Nephron progenitor cell (in vitro differentiated cells): Measurements from ENCODE around the gene HOXD12.

ENCODE experiments used
- DNase-seq: peaks from one replicate; pipeline ENCODE4 v3.0.0; 2021
- H3K27ac Mint-ChIP-seq: 2 replicates; pipeline ENCODE4 v1.8.0; 2021; ENCODE audit warnings: mild to moderate bottlenecking, moderate library complexity, mixed read lengths
- H3K27me3 Mint-ChIP-seq: 2 replicates; pipeline ENCODE4 v1.8.0; 2021; ENCODE audit warnings: mild to moderate bottlenecking, low read depth, mixed read lengths; ENCODE audit not compliant: poor library complexity
- H3K36me3 Mint-ChIP-seq: 2 replicates; pipeline ENCODE4 v1.8.0; 2021; ENCODE audit warnings: low read depth, mixed read lengths
- H3K4me1 Mint-ChIP-seq: 2 replicates; pipeline ENCODE4 v1.8.0; 2021; ENCODE audit warnings: mixed read lengths
- H3K4me3 Mint-ChIP-seq: 2 replicates; pipeline ENCODE4 v1.8.0; 2021; ENCODE audit warnings: mild to moderate bottlenecking, moderate library complexity, mixed read lengths
- H3K9me3 Mint-ChIP-seq: 2 replicates; pipeline ENCODE4 v1.8.0; 2021; ENCODE audit warnings: mild to moderate bottlenecking, moderate library complexity, mixed read lengths
- TF ChIP-seq, protein P1 (sequence below): fragments of 200-600 bp; sonication (generic); IDR thresholded peaks from 2 replicates; pipeline ENCODE4 v1.5.0; 2021; ENCODE audit warnings: antibody characterized with exemption

Gene HOXD12

DNA sequence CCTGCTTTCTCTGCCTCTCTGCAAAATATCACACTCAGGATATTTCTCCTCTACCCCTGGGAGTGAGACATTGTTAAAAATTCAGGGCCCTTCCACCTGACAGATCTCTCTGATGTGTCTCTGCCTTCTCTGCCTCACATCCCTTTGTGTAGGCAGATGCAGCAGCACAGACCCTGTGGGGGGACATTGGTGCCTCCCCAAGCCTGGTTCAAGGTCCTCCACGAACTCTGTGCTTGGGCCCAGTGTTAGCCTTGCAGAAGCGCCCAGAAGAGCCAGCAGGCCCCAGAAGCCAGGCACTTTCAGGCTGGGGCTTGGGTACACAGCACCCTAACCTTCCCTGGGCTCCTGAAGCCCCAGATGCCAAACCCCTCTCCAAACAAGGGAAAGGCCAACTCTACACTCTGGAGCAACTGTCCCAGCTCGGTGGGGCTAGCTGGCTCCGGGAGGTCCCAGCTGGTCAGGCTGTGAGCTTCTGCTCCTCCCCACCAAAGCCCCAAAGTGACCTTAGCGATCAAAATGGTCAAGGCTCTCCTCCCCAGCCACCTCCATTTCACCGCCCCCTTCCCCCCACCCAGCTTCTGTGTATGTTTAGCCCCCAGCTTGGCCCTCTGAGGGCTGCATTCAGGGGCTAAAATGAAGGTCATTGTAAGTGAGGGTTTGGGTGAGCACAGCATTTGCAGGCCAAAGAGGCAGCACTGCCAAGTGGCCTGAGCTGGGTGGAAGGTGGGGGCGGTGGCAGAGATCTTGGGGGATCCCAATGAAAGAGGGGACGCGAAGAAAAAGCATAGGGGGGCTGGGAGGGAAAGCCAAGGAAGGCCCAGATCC lies 25.6 kb downstream of the HOXD12 start:
- Mint-ChIP-seq H3K9me3 (no peaks in the 10 kb centered on the region), H3K4me3 (peak overlapping the region; percentile 95), H3K36me3 (peaks cover 13% of the 10 kb centered on the region), H3K4me1 (peaks cover 58% of the 10 kb centered on the region), H3K27ac (peak overlapping the region; percentile 100), H3K27me3 (peaks cover 5% of the 10 kb centered on the region)
- DNase-seq, result no peak
- TF ChIP-seq, protein P1, sequence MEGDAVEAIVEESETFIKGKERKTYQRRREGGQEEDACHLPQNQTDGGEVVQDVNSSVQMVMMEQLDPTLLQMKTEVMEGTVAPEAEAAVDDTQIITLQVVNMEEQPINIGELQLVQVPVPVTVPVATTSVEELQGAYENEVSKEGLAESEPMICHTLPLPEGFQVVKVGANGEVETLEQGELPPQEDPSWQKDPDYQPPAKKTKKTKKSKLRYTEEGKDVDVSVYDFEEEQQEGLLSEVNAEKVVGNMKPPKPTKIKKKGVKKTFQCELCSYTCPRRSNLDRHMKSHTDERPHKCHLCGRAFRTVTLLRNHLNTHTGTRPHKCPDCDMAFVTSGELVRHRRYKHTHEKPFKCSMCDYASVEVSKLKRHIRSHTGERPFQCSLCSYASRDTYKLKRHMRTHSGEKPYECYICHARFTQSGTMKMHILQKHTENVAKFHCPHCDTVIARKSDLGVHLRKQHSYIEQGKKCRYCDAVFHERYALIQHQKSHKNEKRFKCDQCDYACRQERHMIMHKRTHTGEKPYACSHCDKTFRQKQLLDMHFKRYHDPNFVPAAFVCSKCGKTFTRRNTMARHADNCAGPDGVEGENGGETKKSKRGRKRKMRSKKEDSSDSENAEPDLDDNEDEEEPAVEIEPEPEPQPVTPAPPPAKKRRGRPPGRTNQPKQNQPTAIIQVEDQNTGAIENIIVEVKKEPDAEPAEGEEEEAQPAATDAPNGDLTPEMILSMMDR, result no peak

DNA sequence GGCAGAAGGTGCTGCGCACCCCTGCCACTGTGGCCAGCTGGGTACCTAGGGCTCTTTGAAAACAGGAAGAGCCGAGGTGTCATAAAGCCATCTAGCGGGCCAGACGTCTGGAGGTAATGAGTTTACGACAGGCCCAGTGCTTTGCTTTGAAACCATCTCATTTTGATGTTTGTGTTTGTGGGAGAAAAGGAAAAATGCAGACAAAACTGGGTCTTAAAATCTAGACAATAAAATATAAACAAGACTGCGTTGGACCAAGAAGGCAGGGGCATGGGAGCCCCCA lies 26.1 kb downstream of the HOXD12 start:
- Mint-ChIP-seq H3K27me3 (peaks cover 5% of the 10 kb centered on the region), H3K4me3 (peak overlapping the region; percentile 95), H3K36me3 (peaks cover 13% of the 10 kb centered on the region), H3K4me1 (peaks cover 53% of the 10 kb centered on the region), H3K27ac (peak overlapping the region; percentile 100), H3K9me3 (no peaks in the 10 kb centered on the region)
- TF ChIP-seq, protein P1, result no peak
- DNase-seq, result no peak

DNA sequence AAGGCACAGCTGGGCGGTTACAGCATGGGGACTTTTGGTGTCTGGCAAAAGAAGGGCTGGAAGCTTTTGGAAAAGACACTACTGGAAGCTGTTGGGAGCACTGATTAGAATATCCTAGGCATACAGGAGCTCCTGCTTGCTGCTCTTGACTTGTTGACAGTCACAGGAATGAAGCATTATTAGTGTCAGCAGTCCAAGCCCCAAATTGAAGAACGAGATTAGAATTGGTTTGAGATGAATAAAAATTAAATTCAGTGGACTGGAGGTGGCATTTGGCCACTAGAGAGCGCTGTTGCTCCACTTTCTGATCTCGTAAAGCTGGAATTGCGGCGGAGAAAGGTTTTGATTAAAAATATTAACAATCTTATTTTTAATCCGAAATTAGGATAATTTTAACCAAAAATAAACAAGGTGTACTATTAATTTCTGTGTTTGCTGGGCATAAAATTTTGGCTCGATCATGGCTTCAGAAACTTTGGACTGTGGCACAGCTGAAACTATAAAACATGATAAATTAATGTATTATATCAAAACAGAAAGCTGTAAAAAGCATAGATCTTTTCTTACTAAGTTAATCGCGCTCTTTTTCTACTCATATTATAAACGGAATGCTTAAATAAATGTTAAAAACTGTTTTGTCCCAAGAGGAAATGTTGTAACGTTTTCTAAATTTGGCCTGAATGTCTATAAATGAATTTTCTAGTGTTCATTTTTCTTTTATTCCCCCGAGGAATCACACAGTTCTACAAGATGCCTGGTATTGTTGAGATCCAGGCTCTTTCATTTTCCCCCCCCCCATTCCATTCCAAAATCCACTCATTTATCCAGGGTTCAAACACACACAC lies 27.6 kb downstream of the HOXD12 start:
- Mint-ChIP-seq H3K27ac (peak overlapping the region; percentile 100), H3K36me3 (peaks cover 18% of the 10 kb centered on the region), H3K4me1 (peaks cover 48% of the 10 kb centered on the region), H3K4me3 (peak overlapping the region; percentile 95), H3K9me3 (no peaks in the 10 kb centered on the region), H3K27me3 (peaks cover 2% of the 10 kb centered on the region)
- peak; percentile 85 for DNase-seq
- TF ChIP-seq, protein P1, result peak; percentile 95

- no peaks in the 10 kb centered on the region for H3K9me3 Mint-ChIP-seq
- H3K4me3 Mint-ChIP-seq, result peak overlapping the region; percentile 95
- H3K27ac Mint-ChIP-seq, result peak overlapping the region; percentile 100
- TF ChIP-seq, protein P1, result no peak
- H3K36me3 Mint-ChIP-seq, result peaks cover 22% of the 10 kb centered on the region
- peaks cover 5% of the 10 kb centered on the region for H3K27me3 Mint-ChIP-seq
- H3K4me1 Mint-ChIP-seq, result peaks cover 49% of the 10 kb centered on the region
- no peak for DNase-seq
Observed at GRCh38 chr2:176127774-176128072, 28.1 kb downstream of the HOXD12 start.

- peaks cover 22% of the 10 kb centered on the region for H3K36me3 Mint-ChIP-seq
- DNase-seq, result no peak
- H3K9me3 Mint-ChIP-seq, result no peaks in the 10 kb centered on the region
- H3K27ac Mint-ChIP-seq, result peak overlapping the region; percentile 100
- peaks cover 7% of the 10 kb centered on the region for H3K27me3 Mint-ChIP-seq
- H3K4me3 Mint-ChIP-seq, result peak overlapping the region; percentile 95
- TF ChIP-seq, protein P1, result no peak
- peaks cover 54% of the 10 kb centered on the region for H3K4me1 Mint-ChIP-seq
Observed at GRCh38 chr2:176128172-176128981, 28.8 kb downstream of the HOXD12 start.
